AG04449 (cell line): ENCODE results near the gene SMPX.
A peak's percentile ranks its signal among the peaks of the same experiment; 100 is the strongest.

Experiments used
- CTCF ChIA-PET: fragments of 350-600 bp; formaldehyde crosslinking; extraction: SDS; loops from one replicate; lab custom pipeline; 2021; ENCODE audit warnings: antibody characterized with exemption; lab: Yijun Ruan, JAX
- POLR2A ChIA-PET: fragments of 400-600, 350-600 bp; formaldehyde crosslinking; extraction: SDS; loops from one replicate; lab custom pipeline; 2020; ENCODE audit warnings: antibody characterized with exemption, inconsistent platforms; lab: Yijun Ruan, JAX
- DNase-seq: peaks from one replicate; pipeline ENCODE4 v3.0.0-alpha.2; 2010; ENCODE audit warnings: low read depth, low spot score
- H3K4me3 ChIP-seq: 2 replicates; pipeline ENCODE4 v1.5.1; 2011; ENCODE audit warnings: low read depth, mild to moderate bottlenecking, control low read depth, low read length
- CTCF ChIP-seq: IDR thresholded peaks from one replicate; pipeline ENCODE4 v1.5.1; 2011; ENCODE audit warnings: mild to moderate bottlenecking, moderate library complexity, low read length, control low read depth, inconsistent platforms; ENCODE audit not compliant: insufficient read depth; ENCODE audit errors: missing control alignments

Gene SMPX

GRCh38 chrX:21666252-21666651 is 91.7 kb downstream of the SMPX start:
- POLR2A ChIA-PET = no interaction called here
- CTCF ChIA-PET = no interaction called here
- no peak for TF ChIP-seq CTCF
- no peak overlapping the region for H3K4me3 ChIP-seq
- DNase-seq = no peak

DNA sequence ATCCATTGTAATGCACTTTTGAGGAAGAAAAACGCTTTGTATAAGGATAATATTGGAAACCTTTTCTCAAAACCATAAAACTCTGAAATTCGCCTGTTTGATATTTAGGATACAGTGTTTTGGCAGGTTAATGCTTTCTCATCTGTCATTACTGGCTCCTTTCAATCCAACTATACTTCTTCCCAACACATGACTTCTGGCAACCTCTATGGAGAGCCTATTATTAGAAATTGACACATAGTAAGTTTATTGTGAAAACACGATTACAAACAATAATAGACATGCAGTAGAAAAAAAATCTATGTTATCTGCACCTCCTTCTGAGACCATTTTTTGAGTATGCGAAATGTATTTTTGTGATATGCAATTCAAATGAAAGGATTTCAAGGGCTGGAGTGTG is 95.2 kb downstream of the SMPX start:
- H3K4me3 ChIP-seq = no peak overlapping the region
- TF ChIP-seq CTCF = no peak
- ChIA-PET POLR2A (no interaction called here), CTCF (no interaction called here)
- DNase-seq = no peak

- no peak overlapping the region for H3K4me3 ChIP-seq
- ChIA-PET CTCF (no interaction called here), POLR2A (no interaction called here)
- DNase-seq = no peak
- TF ChIP-seq CTCF = no peak
Measured at GRCh38 chrX:21661316-21661715, 96.6 kb downstream of the SMPX start.

- ChIA-PET POLR2A (no interaction called here), CTCF (no interaction called here)
- no peak overlapping the region for H3K4me3 ChIP-seq
- no peak for DNase-seq
- TF ChIP-seq CTCF = no peak
Measured at GRCh38 chrX:21660156-21660555, 97.8 kb downstream of the SMPX start.

DNA sequence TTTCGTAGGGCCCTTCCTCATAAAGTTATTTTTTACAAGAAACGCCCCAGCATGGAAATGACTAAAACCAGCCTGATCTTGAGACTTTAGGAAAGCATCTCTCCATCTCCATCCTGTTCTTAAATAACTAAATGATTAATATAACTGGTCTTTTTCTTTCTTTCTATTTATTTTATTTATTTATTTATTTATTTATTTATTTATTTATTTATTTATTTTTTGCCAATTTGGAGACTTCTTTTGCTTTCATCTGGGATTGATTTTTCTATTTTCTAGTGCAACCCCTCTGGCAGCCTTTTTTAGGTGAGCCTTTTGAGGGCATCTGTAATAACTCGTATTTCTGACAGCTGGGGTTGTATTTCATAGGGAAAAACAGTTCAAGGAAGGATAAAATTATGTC is 98.6 kb downstream of the SMPX start:
- POLR2A ChIA-PET = no interaction called here
- no peak for TF ChIP-seq CTCF
- CTCF ChIA-PET = no interaction called here
- DNase-seq = no peak
- H3K4me3 ChIP-seq = no peak overlapping the region

- TF ChIP-seq CTCF = no peak
- DNase-seq = no peak
- POLR2A ChIA-PET = no interaction called here
- CTCF ChIA-PET = no interaction called here
- peak overlapping the region; percentile 23 for H3K4me3 ChIP-seq
Measured at GRCh38 chrX:21658746-21659145, 99.2 kb downstream of the SMPX start.
